IMR-90 (cell line): ENCODE data around the gene OSCAR. TPM values are rescaled to one million over a fixed set of nuclear protein-coding genes. Genes with fewer than 3 reads are reported as not detected.

ENCODE experiments used
- ATAC-seq: fragments of 200-7000 bp; cut with Tn5 transposase; 2 replicates; pipeline ENCODE4 v1.9.1; 2020; ENCODE audit warnings: low read depth, mild to moderate bottlenecking, moderate library complexity
- BruUV-seq: library from RNA; stranded (reverse); fragments of 400-500 nt; replicated peaks from 2 replicates; lab custom pipeline; 2021; lab: Mats Ljungman, UMichigan
- CTCF ChIA-PET: fragments of 300-600 bp; formaldehyde crosslinking; extraction: SDS; loops from one replicate; lab custom pipeline; 2021; ENCODE audit warnings: antibody characterized with exemption; lab: Yijun Ruan, JAX
- POLR2A ChIA-PET: fragments of 300-600 bp; sonication (Branson Sonifier 250); formaldehyde crosslinking; loops from one replicate; lab custom pipeline; 2022; ENCODE audit warnings: antibody characterized with exemption; ENCODE audit not compliant: unreplicated experiment; lab: Charles Lee
- DNase-seq: peaks from one replicate; pipeline ENCODE4 v3.0.0; 2013
- H2AFZ ChIP-seq: replicated peaks from 2 replicates; pipeline ENCODE3; 2013; ENCODE audit warnings: low read length, mild to moderate bottlenecking; ENCODE audit not compliant: poor library complexity
- H2AK5ac ChIP-seq: 2 replicates; pipeline ENCODE4 v1.6.1; 2013; ENCODE audit warnings: low read depth, low read length, inconsistent platforms
- H2AK9ac ChIP-seq: replicated peaks from 2 replicates; pipeline ENCODE3; 2013; ENCODE audit warnings: mild to moderate bottlenecking, low read depth, low read length, moderate library complexity; ENCODE audit not compliant: poor library complexity
- H2BK120ac ChIP-seq: 2 replicates; pipeline ENCODE4 v1.6.1; 2013; ENCODE audit warnings: low read depth, low read length, inconsistent platforms
- H2BK15ac ChIP-seq: 3 replicates; pipeline ENCODE4 v1.6.1; 2013; ENCODE audit warnings: low read depth, low read length, inconsistent platforms
- H2BK20ac ChIP-seq: 2 replicates; pipeline ENCODE4 v1.6.1; 2013; ENCODE audit warnings: low read depth, mild to moderate bottlenecking, inconsistent platforms, low read length, moderate library complexity
- H2BK5ac ChIP-seq: 2 replicates; pipeline ENCODE4 v1.6.1; 2013; ENCODE audit warnings: mild to moderate bottlenecking, low read depth, low read length, inconsistent platforms; ENCODE audit not compliant: poor library complexity, severe bottlenecking
- H3K14ac ChIP-seq: replicated peaks from 2 replicates; pipeline ENCODE4 v1.6.1; 2013; ENCODE audit warnings: low read depth, low read length, inconsistent platforms
- H3K18ac ChIP-seq: 2 replicates; pipeline ENCODE4 v1.6.1; 2013; ENCODE audit warnings: low read depth, low read length, control low read depth
- H3K23ac ChIP-seq: 2 replicates; pipeline ENCODE4 v1.6.1; 2013; ENCODE audit warnings: low read depth, low read length, inconsistent platforms
- H3K27ac ChIP-seq: 2 replicates; pipeline ENCODE4 v1.5.1; 2013; ENCODE audit warnings: mild to moderate bottlenecking, control low read depth, low read length; ENCODE audit not compliant: insufficient read depth
- H3K27me3 ChIP-seq: 2 replicates; pipeline ENCODE4 v1.6.1; 2013; ENCODE audit warnings: low read length; ENCODE audit not compliant: control insufficient read depth, insufficient read depth
- H3K36me3 ChIP-seq: 2 replicates; pipeline ENCODE4 v1.6.1; 2013; ENCODE audit warnings: low read length, mixed read lengths; ENCODE audit not compliant: control insufficient read depth, insufficient read depth
- H3K4ac ChIP-seq: 2 replicates; pipeline ENCODE4 v1.6.1; 2013; ENCODE audit warnings: low read depth, low read length, inconsistent platforms
- H3K4me1 ChIP-seq: 2 replicates; pipeline ENCODE4 v1.6.1; 2013; ENCODE audit warnings: low read length, mixed read lengths; ENCODE audit not compliant: control insufficient read depth, insufficient read depth
- H3K4me2 ChIP-seq: 2 replicates; pipeline ENCODE4 v1.6.1; 2013; ENCODE audit warnings: low read depth, mild to moderate bottlenecking, control low read depth, low read length, moderate library complexity
- H3K4me3 ChIP-seq: 2 replicates; pipeline ENCODE4 v1.5.1; 2013; ENCODE audit warnings: low read depth, mild to moderate bottlenecking, control low read depth, low read length, moderate library complexity; ENCODE audit not compliant: insufficient read depth
- H3K56ac ChIP-seq: 2 replicates; pipeline ENCODE4 v1.6.1; 2013; ENCODE audit warnings: low read length, inconsistent platforms; ENCODE audit not compliant: insufficient read depth; ENCODE audit errors: extremely low read depth
- H3K79me1 ChIP-seq, 2 experiments: 2 replicates each; pipeline ENCODE4 v1.6.1; 2013; ENCODE audit warnings: low read length in 2 of 2, inconsistent platforms in 1 of 2, low read depth in 1 of 2
- H3K9ac ChIP-seq: 2 replicates; pipeline ENCODE4 v1.6.1; 2013; ENCODE audit warnings: low read depth, low read length, control low read depth
- H3K9me1 ChIP-seq: 2 replicates; pipeline ENCODE4 v1.6.1; 2013; ENCODE audit warnings: low read length, inconsistent platforms; ENCODE audit not compliant: insufficient read depth
- H3K9me3 ChIP-seq: 2 replicates; pipeline ENCODE4 v1.6.1; 2013; ENCODE audit warnings: low read length; ENCODE audit not compliant: control insufficient read depth, insufficient read depth
- H4K20me1 ChIP-seq: 2 replicates; pipeline ENCODE4 v1.6.1; 2013; ENCODE audit warnings: low read length, inconsistent platforms; ENCODE audit not compliant: insufficient read depth
- H4K5ac ChIP-seq: 2 replicates; pipeline ENCODE4 v1.6.1; 2013; ENCODE audit warnings: mild to moderate bottlenecking, low read depth, low read length, control low read depth
- H4K8ac ChIP-seq, 2 experiments: 2 replicates each; pipeline ENCODE4 v1.6.1; 2013; ENCODE audit warnings: low read depth in 2 of 2, low read length in 2 of 2, control low read depth in 1 of 2, inconsistent platforms in 1 of 2
- H4K91ac ChIP-seq: 2 replicates; pipeline ENCODE4 v1.6.1; 2013; ENCODE audit warnings: low read depth, low read length, inconsistent platforms; ENCODE audit not compliant: insufficient read depth
- CEBPB ChIP-seq: IDR thresholded peaks from 2 replicates; pipeline ENCODE4 v1.6.1; 2012; ENCODE audit warnings: low read depth, low read length, improper control_type of control experiment
- MAFK ChIP-seq: IDR thresholded peaks from 2 replicates; pipeline ENCODE4 v1.6.1; 2012; ENCODE audit warnings: low read depth, low read length, improper control_type of control experiment
- RAD21 ChIP-seq: IDR thresholded peaks from 2 replicates; pipeline ENCODE4 v1.6.1; 2012; ENCODE audit warnings: low read length, improper control_type of control experiment
- RCOR1 ChIP-seq: IDR thresholded peaks from 2 replicates; pipeline ENCODE4 v1.6.1; 2012; ENCODE audit warnings: mild to moderate bottlenecking, low read length, improper control_type of control experiment; ENCODE audit not compliant: insufficient replicate concordance
- SMC3 ChIP-seq: fragments of 150-350 bp; IDR thresholded peaks from 2 replicates; pipeline ENCODE4 v1.6.1; 2016; ENCODE audit warnings: low read depth, mild to moderate bottlenecking, antibody characterized with exemption, low read length, moderate library complexity
- WGBS, 2 experiments: methylation state at CpG; one replicate each; pipeline versions ENCODE4 v1.1.5 to v1.1.7; 2013; ENCODE audit warnings: missing lambda C conversion rate in 2 of 2; ENCODE audit not compliant: insufficient read length in 1 of 2; ENCODE audit errors: extremely low coverage in 2 of 2; 5-methylcytosine and 5-hydroxymethylcytosine counted together
- dilution Hi-C: fragments of 300-500 bp; cut with HindIII; formaldehyde crosslinking; loops from one replicate; pipeline ENCODE4 v1.14.3; 2018; ENCODE audit warnings: low sequenced_read_pairs; ENCODE audit not compliant: unreplicated experiment
- in situ Hi-C: fragments of 300-500 bp; cut with MboI; formaldehyde crosslinking; loops from 3 replicates; pipeline ENCODE4 v1.14.3; 2019; ENCODE audit warnings: low sequenced_read_pairs, inconsistent platforms, mixed read lengths
- intact Hi-C: fragments of 100-400 bp; cut with micrococcal nuclease; formaldehyde crosslinking; loops from 2 replicates; pipeline ENCODE4 v1.10.0; 2022
- polyA plus RNA-seq, 3 experiments: library from polyadenylated mRNA; depleted of rRNA; stranded (reverse); fragments of >200 nt; gene quantifications; 2 replicates each; pipeline ENCODE4 v1.2.3, GENCODE V29; 2012; ENCODE audit warnings: low replicate concordance in 1 of 3
- total RNA-seq: library from RNA; depleted of rRNA; stranded (reverse); fragments of >200 nt; gene quantifications from 2 replicates; pipeline ENCODE4 v1.2.3, GENCODE V29; 2012
- TF ChIP-seq, protein P1 (sequence below): conservative IDR thresholded peaks from 2 replicates; pipeline ENCODE4 v1.5.1; 2012; ENCODE audit warnings: mild to moderate bottlenecking, low read depth, low read length, improper control_type of control experiment

Gene OSCAR
- total and polyA plus RNA-seq, 2 of the 4 experiments (the other 2 are of a cell fraction), result 0.15 TPM; not detected in 1

DNA sequence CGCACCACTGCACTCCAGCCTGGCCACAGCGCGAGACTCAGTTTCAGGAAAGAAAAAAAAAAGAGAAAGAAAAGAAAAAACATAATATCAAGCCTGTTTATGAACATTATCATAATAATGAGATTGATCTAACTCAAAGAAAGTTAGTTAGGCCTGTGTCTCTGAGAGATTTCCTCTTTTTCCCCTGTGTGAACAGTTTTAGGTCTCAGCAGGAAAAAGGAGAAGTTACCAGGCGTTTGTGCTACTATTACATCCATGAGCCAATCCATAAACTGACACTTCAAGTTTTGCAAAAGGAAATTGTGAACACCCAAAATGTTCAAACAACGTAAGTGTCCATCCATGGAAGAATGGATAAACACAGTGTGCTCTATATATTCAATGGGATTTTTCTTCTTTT lies 23.3 kb downstream of the OSCAR start:
- H3K18ac ChIP-seq, result no peak overlapping the region
- dilution Hi-C loops, result no loop called here
- CTCF ChIA-PET, result no interaction called here
- no peak overlapping the region for H3K14ac ChIP-seq
- H4K20me1 ChIP-seq, result no peaks in the 10 kb centered on the region
- H3K4me1 ChIP-seq, result no peaks in the 10 kb centered on the region
- no peak overlapping the region for H3K23ac ChIP-seq
- DNase-seq, result no peak
- no peaks in the 10 kb centered on the region for H3K36me3 ChIP-seq
- H3K27me3 ChIP-seq, result no peaks in the 10 kb centered on the region
- no peak overlapping the region for H3K9ac ChIP-seq
- no peak overlapping the region for H2BK20ac ChIP-seq
- H3K9me3 ChIP-seq, result peaks cover 6% of the 10 kb centered on the region; the same call in 1 of the 2 replicates
- H2BK120ac ChIP-seq, result no peak overlapping the region
- POLR2A ChIA-PET, result no interaction called here
- no peak for TF ChIP-seq CEBPB
- no peak for TF ChIP-seq SMC3
- TF ChIP-seq, protein P1, sequence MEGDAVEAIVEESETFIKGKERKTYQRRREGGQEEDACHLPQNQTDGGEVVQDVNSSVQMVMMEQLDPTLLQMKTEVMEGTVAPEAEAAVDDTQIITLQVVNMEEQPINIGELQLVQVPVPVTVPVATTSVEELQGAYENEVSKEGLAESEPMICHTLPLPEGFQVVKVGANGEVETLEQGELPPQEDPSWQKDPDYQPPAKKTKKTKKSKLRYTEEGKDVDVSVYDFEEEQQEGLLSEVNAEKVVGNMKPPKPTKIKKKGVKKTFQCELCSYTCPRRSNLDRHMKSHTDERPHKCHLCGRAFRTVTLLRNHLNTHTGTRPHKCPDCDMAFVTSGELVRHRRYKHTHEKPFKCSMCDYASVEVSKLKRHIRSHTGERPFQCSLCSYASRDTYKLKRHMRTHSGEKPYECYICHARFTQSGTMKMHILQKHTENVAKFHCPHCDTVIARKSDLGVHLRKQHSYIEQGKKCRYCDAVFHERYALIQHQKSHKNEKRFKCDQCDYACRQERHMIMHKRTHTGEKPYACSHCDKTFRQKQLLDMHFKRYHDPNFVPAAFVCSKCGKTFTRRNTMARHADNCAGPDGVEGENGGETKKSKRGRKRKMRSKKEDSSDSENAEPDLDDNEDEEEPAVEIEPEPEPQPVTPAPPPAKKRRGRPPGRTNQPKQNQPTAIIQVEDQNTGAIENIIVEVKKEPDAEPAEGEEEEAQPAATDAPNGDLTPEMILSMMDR, result no peak
- no peak for TF ChIP-seq RAD21
- no peak for TF ChIP-seq RCOR1
- no peak for TF ChIP-seq MAFK
- H2AK9ac ChIP-seq, result no peak overlapping the region
- no peaks in the 10 kb centered on the region for H3K9me1 ChIP-seq
- H2BK15ac ChIP-seq, result no peak overlapping the region
- intact Hi-C loops, result no loop called here
- no peak overlapping the region for H3K4ac ChIP-seq
- H3K79me1 ChIP-seq, result no peaks in the 10 kb centered on the region
- no peak overlapping the region for H4K5ac ChIP-seq
- H3K56ac ChIP-seq, result no peak overlapping the region
- H3K27ac ChIP-seq, result no peak overlapping the region
- no peak overlapping the region for H4K8ac ChIP-seq
- H3K4me3 ChIP-seq, result no peak overlapping the region
- no peak overlapping the region for H2BK5ac ChIP-seq
- no peak overlapping the region for H3K4me2 ChIP-seq
- H4K91ac ChIP-seq, result no peak overlapping the region
- no peak for ATAC-seq
- no peak overlapping the region for H2AFZ ChIP-seq
- BruUV-seq, result no TSS peak
- no CpG with 5 or more reads among the region's 5 CpGs for WGBS, 2 experiments
- H2AK5ac ChIP-seq, result no peak overlapping the region
- in situ Hi-C loops, result no loop called here
